NB4 (cell line): ENCODE data around the gene ZNF18.

Experiments
- POLR2A ChIP-seq: IDR thresholded peaks from 2 replicates; pipeline ENCODE4 v1.6.1; 2011; ENCODE audit warnings: mild to moderate bottlenecking; ENCODE audit not compliant: insufficient read length; ENCODE audit errors: extremely low read depth
- TF ChIP-seq, protein P1 (sequence below): IDR thresholded peaks from one replicate; pipeline ENCODE4 v1.5.1; 2012; ENCODE audit warnings: low read depth, low read length
- TF ChIP-seq, protein P2 (sequence below): IDR thresholded peaks from 2 replicates; pipeline ENCODE4 v1.6.1; 2011; ENCODE audit warnings: low read depth, low read length

DNA sequence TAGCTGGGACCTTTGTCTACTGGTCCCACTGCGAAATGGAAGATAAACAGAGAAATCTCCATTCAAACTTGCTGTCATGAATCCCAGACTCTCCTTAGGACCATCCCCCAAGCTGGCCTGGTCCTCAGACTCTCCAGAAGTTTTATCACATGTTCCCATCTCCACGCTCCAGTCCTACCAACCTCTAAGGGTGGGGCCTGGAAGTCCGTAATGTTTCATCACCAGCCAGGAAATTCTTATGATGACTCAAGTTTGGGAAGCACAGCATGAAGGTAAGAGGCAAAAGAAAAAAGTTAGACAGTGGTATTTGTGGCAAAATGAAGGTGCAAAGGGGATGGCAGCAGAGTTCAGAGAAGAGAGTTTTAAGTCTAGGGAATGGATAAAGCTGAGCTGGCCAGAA lies 52.7 kb downstream of the ZNF18 start:
- TF ChIP-seq POLR2A: no peak
- TF ChIP-seq, protein P1, sequence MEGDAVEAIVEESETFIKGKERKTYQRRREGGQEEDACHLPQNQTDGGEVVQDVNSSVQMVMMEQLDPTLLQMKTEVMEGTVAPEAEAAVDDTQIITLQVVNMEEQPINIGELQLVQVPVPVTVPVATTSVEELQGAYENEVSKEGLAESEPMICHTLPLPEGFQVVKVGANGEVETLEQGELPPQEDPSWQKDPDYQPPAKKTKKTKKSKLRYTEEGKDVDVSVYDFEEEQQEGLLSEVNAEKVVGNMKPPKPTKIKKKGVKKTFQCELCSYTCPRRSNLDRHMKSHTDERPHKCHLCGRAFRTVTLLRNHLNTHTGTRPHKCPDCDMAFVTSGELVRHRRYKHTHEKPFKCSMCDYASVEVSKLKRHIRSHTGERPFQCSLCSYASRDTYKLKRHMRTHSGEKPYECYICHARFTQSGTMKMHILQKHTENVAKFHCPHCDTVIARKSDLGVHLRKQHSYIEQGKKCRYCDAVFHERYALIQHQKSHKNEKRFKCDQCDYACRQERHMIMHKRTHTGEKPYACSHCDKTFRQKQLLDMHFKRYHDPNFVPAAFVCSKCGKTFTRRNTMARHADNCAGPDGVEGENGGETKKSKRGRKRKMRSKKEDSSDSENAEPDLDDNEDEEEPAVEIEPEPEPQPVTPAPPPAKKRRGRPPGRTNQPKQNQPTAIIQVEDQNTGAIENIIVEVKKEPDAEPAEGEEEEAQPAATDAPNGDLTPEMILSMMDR: no peak
- TF ChIP-seq, protein P2, sequence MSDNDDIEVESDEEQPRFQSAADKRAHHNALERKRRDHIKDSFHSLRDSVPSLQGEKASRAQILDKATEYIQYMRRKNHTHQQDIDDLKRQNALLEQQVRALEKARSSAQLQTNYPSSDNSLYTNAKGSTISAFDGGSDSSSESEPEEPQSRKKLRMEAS: no peak
